Measurements from ENCODE around the gene GDNF.
A peak's percentile ranks its signal among the peaks of the same experiment; 100 is the strongest.

Gene GDNF

DNA sequence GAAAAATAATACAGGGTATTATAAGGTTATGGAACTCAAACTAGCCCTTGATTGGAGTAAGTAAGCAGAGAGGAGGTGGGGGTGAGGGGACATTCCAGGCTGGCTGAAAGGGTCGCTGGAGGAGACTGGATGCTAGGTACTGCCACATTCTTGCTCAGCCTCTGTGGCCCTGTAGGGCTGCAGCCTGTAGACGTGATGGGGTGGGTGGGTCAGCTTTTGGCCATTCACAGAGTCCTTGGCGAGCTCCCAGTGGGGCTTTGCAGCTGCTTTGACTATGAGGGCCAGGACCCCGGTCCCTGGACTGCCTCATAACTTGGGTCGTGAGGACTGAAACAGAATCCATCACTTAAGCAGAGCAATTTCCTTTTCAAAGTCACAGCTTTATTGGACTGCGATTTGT is 4.2 kb upstream of the GDNF start:
- no peak for DNase-seq

DNA sequence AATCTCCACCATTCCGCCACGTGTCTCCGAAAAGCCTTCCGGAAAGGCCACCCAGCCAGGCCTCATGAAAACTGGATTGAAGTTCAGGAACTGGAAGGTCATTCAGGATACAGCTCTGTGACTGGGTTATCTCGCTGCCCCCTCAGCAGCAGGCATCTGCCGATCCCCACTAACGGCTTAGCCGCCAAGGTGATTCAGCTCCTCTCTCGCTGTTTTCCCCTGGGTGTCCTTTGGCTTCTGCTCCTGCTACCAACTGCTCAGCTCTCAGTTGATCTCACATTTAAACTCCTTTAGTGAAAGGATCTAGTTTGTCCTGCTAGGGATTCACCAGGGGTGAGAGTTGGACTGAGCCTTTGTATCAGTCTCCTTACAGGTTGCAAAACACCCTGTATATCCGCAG is 2.2 kb upstream of the GDNF start:
- DNase-seq, result no peak

DNA sequence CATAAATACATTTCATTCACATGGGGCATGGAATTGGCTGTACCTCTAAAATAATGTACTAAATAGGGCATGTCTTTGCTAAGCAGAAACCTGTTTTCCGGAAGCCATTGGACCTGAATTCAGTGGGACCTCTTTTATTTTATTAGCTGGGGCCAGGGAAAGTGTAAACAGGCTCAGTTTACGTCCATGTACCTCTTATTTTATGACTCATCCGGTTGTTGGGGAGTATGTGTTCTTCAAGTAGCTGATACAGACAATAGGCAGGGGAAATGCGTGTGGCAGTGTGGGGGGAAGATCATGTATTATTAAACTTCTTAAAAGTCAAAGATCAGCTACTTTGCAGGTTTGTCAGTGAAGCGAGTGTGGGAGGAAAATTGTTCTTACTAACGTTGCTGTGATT is 1.4 kb upstream of the GDNF start:
- DNase-seq, result no peak

DNA sequence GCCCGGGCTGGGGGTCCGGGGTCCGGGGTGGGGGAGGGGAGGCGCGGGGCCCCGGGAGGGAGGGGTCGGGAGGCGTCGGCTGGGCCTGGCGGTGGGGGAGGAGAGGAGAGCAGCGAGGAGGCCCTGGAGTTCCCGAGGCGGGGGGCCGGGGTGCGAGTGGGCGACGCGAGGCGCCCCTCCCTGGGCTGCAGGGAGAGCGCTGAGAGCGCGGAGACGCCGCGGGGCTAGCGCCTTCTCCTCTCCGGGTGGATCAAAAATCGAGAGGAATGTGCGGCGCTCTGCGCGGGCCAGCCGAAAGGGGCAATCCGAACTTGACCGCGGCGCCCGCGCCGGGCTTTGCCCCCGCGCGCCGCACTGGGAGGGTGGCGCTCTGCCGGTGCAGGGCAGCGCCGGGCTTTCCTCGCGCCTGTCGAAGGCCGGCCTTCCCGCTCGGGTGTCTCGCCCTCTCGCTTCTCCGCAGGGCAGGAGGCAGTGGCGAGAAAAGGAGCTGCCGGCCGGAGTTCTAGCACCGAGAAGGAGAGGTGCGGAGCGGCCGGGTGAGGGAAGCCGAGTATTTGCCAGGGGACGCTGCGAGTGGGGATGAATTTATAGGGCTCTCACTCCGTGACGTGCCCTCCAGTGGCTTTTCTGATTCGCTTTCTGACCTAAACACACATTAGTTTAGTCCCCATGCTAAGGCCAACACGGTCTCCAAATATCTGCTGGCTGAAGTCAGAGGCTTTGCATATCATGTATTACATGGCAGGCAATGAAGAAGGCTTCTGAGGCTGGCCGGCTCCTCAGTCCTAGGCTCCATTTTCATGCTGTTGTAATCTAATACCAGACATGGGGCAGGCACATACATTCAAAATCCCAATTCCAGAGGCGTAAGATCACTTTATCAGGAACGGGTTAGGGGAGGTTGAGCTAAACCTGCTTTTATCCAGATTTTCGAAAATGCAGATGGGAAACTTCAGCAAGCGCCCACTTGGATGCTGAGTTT is 503 bp upstream of the GDNF start:
- DNase-seq, result no peak

DNA sequence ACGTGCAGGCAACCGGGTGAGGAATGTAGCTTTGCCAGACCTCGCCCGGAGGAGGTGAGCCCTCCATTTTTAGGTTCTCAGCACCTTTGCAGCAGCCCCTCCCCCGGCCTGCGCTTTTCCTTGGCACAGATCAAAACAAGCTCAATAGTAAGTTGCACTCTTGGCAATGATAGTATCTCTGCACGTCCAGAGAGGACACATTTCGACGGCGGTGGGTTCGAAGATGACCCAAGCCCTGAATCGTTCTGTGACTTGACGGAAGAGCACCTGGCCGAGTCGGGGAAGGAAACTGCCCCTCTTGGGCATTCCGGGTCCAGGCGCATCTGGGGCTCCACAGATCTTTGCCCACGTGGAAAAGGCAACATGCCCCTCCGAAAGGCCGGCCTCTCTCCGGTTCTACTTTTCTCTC is 904 bp downstream of the GDNF start:
- DNase-seq, result no peak

DNA sequence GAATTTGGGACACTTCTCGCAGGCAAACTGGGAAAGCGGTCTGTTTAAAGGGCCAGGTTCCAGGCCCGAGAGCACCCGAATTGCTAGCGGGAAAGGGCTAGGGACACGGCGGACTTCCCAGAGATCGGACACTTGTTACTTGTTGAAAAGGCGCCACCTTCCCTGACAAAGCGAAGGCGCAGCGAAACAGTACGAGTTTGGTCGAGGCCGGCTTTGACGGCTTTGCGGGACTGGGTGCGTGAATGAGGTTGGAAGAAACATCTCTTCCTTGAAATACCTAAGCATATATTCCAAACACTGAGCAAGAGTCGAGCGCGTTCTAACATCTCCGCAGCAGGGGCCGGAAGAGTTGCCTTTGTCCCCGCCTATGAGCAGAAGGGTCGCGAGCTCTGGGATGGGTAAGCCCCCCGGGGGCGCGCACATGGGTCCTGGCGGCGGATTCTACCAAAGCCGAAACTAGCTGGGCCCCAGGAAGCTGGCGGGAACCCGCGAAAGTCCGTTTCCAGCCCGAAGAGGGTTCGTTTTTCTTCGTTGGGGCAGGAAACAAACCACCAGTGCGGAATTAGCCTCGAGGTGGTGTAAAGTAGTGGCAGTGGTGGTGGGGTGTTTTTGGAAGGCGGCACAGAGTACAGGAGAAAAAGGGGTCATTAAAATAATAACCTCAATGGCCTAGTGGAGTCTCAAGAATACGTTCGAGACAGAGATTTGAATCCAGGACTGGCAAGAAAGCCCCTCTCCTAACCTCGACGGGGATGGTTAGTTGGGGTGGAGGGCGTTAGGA is 1.5 kb downstream of the GDNF start:
- no peak for DNase-seq

DNA sequence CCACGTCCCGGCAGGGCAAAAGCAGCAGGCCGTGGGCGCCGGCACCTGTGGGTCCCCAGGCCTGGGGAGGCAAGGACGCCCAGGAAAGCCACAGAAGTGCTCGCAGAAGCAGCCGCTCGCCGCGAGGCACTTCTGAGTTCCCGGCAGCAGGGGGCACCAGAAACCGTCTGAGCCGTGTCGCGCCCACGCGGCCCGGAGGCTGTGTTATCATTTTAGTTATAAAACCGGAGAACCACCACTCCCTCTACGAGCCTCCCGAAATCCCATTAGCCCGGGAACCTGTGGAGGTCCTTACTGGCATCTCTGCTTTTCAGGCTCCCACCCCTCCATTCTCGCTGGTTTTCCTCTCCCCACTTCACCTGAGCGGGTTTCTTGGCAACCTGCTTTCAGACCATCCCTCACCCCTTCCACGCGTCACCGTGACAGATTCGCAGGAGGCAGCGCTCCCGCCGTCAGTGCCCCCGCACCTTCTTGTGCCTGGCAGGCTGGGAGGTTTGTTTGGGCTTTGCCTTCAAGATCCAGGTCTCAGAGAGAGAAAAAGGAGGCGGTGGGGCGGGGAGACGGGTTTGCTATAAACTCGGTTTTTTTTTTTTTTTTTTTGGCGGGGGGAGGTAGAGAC is 2.3 kb downstream of the GDNF start:
- DNase-seq, result peak; percentile 80

DNA sequence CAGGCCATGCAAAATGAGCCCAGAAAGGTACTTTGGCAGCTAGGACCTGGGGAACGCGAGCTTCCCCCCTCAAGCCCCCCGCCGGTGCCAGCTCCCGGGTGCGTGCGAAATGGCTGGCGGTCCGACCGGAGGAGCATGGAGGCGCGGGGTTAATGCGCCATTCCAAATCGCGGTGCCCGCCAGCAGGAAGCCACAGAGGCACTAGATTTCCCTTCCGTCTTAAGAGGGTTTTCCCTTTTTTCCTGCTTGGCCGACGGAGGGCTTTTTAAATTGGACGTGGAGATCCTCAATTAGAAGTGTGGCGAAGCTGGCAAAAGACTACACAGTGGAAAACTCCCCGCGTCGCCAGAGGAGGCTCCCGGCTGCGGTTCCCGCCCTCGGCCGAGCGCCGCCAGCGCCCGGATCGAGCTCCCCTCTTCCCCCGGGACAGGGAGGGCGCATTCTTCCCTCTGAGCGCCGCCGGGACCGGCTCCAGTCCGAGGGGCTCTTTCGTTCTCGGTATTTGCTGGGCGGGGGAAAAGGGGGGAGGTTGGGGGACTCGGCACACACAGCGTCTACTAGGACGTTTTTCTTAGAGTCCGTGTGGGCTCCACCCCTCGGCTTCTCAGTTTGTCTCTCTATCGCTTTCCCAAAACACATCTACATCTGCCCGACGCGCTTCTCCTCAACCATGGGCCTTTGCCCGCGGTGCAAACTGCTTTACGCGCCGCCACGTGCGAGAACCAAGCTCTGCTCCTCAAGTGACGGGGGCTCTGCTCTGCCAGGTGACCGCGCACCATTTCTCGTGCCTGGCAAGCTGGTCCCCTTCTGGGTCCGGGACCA is 3.0 kb downstream of the GDNF start:
- no peak for DNase-seq

DNA sequence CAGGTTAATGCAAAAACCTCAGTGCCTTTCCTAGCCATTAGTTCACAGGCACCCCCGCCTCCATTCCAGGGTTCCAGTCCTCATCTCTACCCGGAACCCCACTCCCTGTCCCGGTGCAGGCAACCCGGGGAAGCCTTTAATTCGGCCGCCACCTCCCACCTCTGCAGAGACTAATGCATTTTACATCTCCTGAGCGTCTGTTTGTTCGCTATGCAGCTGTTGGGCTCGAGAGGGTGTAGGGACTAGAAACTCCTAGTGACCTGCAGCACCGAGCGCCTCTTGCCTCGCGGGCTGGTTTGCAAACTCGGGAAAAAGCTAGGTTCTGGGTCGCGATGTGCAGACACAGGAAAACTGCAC is 3.6 kb downstream of the GDNF start:
- no peak for DNase-seq

DNA sequence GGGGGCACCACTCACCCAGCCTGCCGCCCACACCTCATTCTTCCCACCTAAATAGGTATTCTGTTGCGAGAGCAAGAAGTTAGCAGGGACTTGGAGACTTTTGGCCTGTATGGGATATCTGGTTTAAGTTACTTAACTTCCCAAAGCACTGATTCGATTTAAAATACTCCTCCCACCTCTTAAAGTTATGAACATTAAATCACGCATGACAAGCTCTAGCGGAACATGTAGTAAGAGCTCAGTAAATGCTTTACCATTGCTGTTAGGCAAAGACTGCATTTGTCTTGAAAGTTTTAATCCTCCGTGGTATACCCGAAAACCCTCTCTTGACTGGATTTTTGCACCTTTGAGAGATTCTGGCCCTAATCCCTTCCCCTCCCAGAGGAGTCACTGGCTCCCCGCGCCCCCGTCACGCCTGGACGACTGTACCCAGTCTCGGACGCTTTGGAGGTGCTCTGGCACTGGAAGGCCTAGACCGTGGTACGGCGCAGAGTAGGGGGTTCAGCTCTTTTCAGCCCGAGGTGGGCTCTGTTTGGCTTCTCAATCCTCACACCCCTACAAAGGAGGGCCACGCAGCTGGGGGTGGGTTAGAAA is 4.4 kb downstream of the GDNF start:
- no peak for DNase-seq

DNA sequence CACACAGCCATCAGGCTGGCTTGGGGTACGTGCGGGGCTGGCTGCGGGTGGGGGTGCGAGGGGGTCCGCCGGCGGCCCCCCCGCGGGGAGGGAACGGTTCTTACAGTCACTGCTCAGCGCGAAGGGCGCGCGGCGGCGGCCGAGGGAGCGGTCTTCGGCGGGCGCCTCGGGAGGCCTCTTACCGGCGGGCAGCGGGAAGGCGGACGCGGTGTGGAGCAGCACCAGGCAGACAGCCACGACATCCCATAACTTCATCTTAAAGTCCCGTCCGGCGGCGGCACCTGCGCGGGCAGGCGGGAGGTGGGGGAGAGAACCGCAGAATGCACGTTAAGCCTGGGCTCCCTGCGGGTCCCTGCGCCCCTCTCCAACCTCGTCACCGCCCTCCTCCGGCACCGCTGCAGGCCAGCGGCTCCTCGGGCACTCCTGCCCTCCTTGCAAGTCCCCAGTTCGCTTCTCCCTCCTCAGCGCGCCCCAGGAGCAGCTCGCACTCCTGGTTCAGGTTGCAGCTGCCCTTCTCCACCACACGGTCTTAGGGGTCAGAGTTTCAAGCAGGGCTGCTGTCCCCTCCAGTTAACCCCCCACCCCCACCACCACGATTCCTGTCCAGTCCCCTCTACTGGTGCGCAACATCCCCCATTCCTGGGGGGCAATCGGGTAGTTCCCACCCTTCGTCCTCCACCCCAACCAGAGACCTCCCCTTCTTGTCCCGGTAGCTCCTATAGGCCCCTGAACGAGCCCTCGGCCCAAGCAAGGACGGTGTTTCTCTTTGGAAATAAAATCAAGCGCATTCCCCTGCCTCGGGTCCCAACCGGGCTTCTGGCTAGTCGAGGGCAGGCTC is 5.1 kb downstream of the GDNF start:
- DNase-seq, result no peak

DNA sequence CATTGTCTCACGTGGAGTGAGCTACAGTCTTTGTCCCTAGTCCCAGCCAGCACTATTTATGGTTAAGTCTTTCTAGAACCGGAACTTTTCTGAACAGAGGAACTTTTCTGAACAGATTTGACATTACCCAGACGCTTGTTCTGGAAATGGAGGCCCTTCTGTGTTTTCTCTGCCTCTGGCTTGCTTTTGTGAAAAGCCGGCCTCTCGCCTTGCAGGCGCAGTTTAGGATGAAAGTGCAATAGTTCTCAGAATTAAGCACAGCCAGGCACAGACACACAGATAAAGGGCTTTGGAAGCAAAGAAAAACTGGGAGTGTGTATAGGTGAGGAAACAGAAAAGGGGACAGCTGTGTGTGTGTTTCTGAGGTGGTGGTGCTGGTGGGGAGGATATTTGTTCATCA is 5.9 kb downstream of the GDNF start:
- DNase-seq, result no peak

DNA sequence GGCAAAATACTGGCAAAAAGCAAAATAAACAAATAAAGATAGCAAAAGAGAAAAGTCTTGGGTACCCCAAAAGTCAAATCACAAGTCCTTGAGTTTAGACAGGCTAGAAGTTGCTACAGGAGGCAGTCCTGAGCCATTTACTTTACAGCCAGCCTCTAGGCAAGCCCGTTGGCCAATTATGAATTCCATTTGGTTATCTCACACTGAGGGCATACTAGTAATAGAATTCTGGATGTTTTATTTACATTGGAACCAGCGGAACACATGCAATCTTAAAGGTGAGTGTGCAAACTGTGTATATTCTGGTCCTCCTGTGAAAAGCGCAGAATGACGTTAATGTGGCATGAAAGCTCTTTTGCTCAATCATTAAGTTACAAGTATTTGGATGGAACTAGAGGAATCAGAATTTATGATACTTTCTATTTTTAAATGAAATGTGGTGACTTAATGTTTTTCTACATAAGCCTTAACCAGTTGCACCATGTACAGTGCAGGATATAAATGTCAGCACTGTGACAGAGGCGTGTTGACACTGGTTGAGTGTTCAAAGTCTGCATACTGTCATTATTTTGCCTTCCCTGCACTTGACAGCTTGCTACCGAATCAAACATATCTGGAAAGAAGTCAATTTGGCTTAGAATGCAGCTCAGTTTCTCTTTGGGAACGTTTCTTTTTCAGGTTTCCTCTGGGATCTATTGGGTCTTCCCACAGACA is 7.9 kb downstream of the GDNF start:
- DNase-seq, result no peak

DNA sequence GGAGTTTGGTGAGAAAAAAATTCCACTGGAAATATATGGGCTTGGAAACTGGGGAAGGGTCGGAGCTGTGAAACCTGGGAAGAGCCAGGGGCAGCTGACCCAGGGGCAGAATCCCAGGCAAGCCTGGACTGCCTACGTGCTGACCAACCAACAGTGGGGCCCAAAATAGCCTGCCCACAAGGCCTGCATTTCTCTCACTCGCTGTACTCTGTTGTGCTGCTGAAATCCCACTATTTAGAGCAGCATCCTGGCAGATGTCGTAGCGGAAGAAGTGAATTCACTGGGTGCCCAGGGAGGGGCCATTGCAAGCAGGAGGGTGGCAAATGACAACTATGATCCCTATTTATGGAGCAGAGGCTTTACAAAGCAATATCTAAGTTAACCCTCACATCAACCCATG is 9.5 kb downstream of the GDNF start:
- DNase-seq, result no peak

DNA sequence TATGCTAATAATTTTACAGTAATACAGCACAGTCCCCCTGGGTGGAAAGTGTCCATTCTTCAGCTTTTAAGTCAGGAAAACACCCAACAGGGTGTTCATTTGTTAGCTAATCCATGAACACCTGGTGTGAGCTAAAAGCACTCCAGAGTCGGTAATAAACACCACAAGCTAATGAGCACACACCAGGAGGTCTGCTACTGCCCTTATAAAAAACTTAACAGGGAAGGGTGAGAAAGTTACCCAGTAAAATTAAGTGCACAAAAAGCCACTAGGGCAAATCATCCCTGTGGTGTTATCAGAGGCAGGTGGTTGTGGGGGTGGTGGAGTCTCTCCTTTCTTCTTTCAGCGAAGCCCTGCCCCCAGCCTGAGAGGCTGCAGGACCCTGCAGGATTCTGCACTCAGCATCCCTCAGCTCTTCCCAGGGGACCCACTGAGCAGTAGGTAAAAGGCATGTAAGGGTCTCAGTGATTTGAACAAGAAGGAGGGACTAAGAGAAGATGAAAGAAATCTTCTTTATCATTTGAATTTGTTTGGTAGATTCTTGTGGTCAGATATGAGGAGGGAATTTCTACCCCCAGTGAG is 14.4 kb downstream of the GDNF start:
- DNase-seq, result no peak

DNA sequence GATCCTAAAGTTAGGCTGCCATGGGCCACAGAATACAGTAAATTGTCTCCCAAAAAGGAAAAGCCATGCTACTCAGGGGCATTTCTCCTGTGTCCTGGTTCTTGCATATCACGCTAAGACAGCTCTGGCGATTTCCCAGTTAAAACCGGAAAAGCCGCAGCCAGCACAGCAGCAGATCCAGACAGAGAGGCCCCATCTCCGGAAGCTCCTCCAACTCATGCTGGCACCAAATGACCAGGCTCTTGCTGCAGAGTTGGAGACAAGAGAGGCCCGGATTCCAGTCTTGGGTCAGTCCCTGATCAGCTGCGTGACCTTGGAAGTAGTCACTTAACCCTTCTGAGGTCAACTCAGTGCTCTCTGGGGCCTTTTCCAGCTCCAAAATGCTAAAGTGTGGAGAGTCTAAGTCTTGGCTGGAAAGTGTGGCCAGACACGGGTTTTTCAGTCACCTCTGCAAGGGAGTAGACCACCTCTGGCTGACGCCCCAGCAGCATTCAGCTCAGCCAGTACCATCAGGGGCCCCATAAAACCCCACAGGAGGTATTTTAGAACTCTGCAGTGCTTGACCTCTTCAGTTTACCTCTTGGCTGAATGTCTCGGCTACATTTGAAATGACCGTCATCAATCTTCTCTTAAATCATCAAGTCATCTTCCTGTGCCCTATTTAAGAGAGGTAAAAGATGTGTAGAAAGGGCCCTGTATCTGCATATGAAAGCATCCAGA is 16.2 kb downstream of the GDNF start:
- DNase-seq, result no peak

DNA sequence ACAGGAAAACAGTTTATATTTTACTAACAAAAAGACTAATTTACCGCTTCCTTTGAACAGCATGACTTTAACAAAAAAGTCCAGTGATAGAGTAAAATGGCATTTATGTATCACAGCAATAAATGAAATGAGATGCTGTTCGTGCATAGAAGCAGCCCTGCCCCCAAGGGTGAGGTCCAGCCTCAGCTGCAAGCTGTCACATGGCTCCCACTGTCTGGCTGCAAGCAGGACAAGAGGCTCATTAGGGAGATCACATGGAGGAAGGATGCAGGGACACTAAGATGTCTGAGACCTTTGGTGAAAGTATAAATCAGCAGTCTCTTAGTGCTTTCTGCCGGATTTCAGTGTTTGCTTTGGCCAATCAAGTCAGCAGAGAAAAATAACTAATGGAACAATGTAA is 23.0 kb downstream of the GDNF start:
- DNase-seq, result no peak

DNA sequence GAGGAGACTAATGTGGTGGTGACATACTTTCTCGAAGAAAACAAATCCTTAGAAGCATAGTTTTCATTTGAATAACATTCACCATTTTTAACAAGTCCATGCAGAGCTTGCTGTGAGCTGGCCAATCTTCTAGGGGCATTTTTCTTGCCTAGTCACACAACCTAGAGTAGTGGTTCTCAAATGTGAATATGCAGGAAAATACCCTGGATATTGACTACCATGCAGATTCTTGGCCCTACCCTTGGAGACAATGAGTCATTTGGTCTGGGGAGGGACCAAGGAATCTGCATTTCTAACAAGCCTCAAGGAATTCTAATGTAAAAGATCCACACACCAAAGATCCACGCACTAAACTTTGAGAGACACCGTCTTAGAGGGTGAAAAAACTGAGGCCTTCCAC is 23.5 kb downstream of the GDNF start:
- no peak for DNase-seq

DNA sequence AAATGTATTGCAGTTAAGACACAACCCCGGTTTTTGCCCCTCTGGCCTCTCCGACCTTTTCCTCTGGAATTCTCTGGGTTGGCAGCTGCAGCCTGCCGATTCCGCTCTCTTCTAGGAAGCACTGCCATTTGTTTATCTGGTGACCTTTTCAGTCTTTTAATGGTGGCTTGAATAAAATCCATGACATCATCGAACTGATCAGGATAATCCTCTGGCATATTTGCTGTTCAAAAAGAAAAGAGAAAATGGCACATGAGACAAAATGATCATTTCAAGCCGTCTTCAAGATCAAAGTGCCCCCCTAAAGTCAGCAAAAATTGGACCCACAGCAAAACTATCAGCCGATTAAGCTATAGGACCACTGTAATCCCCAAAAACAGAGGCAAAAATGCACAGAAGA is 23.9 kb downstream of the GDNF start:
- no peak for DNase-seq

DNA sequence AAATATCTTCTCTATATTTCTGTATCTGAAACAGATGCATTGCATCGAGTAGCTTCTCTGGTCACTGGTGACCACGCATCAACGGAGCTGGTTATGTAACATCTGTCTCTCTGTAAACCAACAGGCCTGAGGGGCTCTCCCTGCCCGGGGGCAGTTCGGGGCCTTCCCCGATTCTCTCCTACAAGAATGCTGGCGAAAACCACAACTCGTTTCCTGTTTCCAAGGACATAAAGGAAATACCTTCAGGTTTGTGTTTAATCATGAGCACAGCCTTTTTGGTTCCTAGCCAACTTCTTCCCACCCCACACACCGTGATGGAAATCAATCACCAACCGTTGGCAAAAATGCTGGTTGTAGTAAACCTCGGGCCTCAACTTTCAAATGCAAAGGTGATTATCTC is 25.1 kb downstream of the GDNF start:
- no peak for DNase-seq

Data from activated effector memory CD4-positive, alpha-beta T cell treated with anti-CD3 and anti-CD28 coated beads, Interleukin-2, amount 50 U/mL, for 16 hours (primary cell).